ENCODE results near the gene AMOTL2.
A peak's percentile ranks its signal among the peaks of the same experiment; 100 is the strongest.

AMOTL2 gene

GRCh38 chr3:134374105-134374790 is at the start of gene AMOTL2:
Gene AMOTL2 (minus strand): TSS chr3:134374447. CDS start chr3:134371433, 3,014 bp downstream.
- DNase-seq (ENCODE audit: low spot score), result peak; percentile 97

GRCh38 chr3:134423153-134423552 is 48.9 kb upstream of the AMOTL2 start:
- DNase-seq (ENCODE audit: low spot score), result peak; percentile 75

- DNase-seq (ENCODE audit: low spot score), result no peak
Observed at GRCh38 chr3:134419960-134420321, 45.7 kb upstream of the AMOTL2 start.

GRCh38 chr3:134419214-134419959 is 45.1 kb upstream of the AMOTL2 start:
- DNase-seq (ENCODE audit: low spot score), result peak; percentile 38

- no peak for DNase-seq (ENCODE audit: low spot score)
Observed at GRCh38 chr3:134409041-134409440, 34.8 kb upstream of the AMOTL2 start.

GRCh38 chr3:134407239-134407625 is 33.0 kb upstream of the AMOTL2 start:
- no peak for DNase-seq (ENCODE audit: low spot score)

GRCh38 chr3:134406331-134407238 is 32.3 kb upstream of the AMOTL2 start:
- peak; percentile 64 for DNase-seq (ENCODE audit: low spot score)

- DNase-seq (ENCODE audit: low spot score), result no peak
Observed at GRCh38 chr3:134404366-134404885, 30.2 kb upstream of the AMOTL2 start.

- no peak for DNase-seq (ENCODE audit: low spot score)
Observed at GRCh38 chr3:134397755-134398154, 23.5 kb upstream of the AMOTL2 start.

- DNase-seq (ENCODE audit: low spot score), result no peak
Observed at GRCh38 chr3:134395103-134395502, 20.9 kb upstream of the AMOTL2 start.

- no peak for DNase-seq (ENCODE audit: low spot score)
Observed at GRCh38 chr3:134394380-134394779, 20.1 kb upstream of the AMOTL2 start.

- no peak for DNase-seq (ENCODE audit: low spot score)
Observed at GRCh38 chr3:134393074-134393473, 18.8 kb upstream of the AMOTL2 start.

GRCh38 chr3:134392336-134392983 is 18.2 kb upstream of the AMOTL2 start:
- DNase-seq (ENCODE audit: low spot score), result no peak

GRCh38 chr3:134389865-134390264 is 15.6 kb upstream of the AMOTL2 start:
- DNase-seq (ENCODE audit: low spot score), result no peak

GRCh38 chr3:134388788-134389485 is 14.7 kb upstream of the AMOTL2 start:
- DNase-seq (ENCODE audit: low spot score), result no peak

- no peak for DNase-seq (ENCODE audit: low spot score)
Observed at GRCh38 chr3:134388292-134388691, 14.0 kb upstream of the AMOTL2 start.

GRCh38 chr3:134387293-134387692 is 13.0 kb upstream of the AMOTL2 start:
- DNase-seq (ENCODE audit: low spot score), result no peak

GRCh38 chr3:134384963-134385362 is 10.7 kb upstream of the AMOTL2 start:
- DNase-seq (ENCODE audit: low spot score), result no peak

GRCh38 chr3:134381831-134382442 is 7.7 kb upstream of the AMOTL2 start:
- peak; percentile 73 for DNase-seq (ENCODE audit: low spot score)

GRCh38 chr3:134381076-134381475 is 6.8 kb upstream of the AMOTL2 start:
- DNase-seq (ENCODE audit: low spot score), result no peak

- no peak for DNase-seq (ENCODE audit: low spot score)
Observed at GRCh38 chr3:134380249-134380648, 6.0 kb upstream of the AMOTL2 start.
